Esophagus (tissue), 2 donors: Measurements from ENCODE around the gene CRY1. TPM values are rescaled to one million over a fixed set of nuclear protein-coding genes. Genes with fewer than 3 reads are reported as not detected.
"Not testable (repeated sequence)": the region's sequence is repeated elsewhere in the genome, so short reads cannot be mapped to it uniquely, and the experiment has no call there.

ENCODE experiments used
- H3K27ac ChIP-seq, 2 donors: one replicate each; pipeline ENCODE4 v1.5.1; 2013; ENCODE audit warnings: low read depth in 2 of 2, mild to moderate bottlenecking in 2 of 2, inconsistent platforms in 1 of 2, low read length in 1 of 2, moderate library complexity in 1 of 2
- H3K27me3 ChIP-seq, 2 donors: one replicate each; pipeline ENCODE4 v1.6.1; 2013; ENCODE audit warnings: low read length in 2 of 2, control low read depth in 1 of 2, mild to moderate bottlenecking in 1 of 2; ENCODE audit not compliant: insufficient read depth in 2 of 2, control insufficient read depth in 1 of 2
- H3K36me3 ChIP-seq, 2 donors: one replicate each; pipeline ENCODE4 v1.6.1; 2013; ENCODE audit warnings: low read length in 1 of 2; ENCODE audit not compliant: control insufficient read depth in 2 of 2, insufficient read depth in 2 of 2
- H3K4me1 ChIP-seq, 2 donors: one replicate each; pipeline ENCODE4 v1.6.1; 2013; ENCODE audit warnings: low read length in 1 of 2; ENCODE audit not compliant: control insufficient read depth in 2 of 2, insufficient read depth in 2 of 2
- H3K4me3 ChIP-seq, 2 donors: one replicate each; pipeline ENCODE4 v1.5.1; 2013; ENCODE audit warnings: low read length in 2 of 2, mild to moderate bottlenecking in 2 of 2, low read depth in 1 of 2, moderate library complexity in 1 of 2
- H3K9me3 ChIP-seq, 2 donors: one replicate each; pipeline ENCODE4 v1.6.1; 2013; ENCODE audit warnings: mild to moderate bottlenecking in 2 of 2, low read depth in 1 of 2, low read length in 1 of 2, moderate library complexity in 1 of 2; ENCODE audit not compliant: control insufficient read depth in 2 of 2, insufficient read depth in 1 of 2
- WGBS, 2 donors: extraction: QIAGEN DNeasy Blood & Tissue Kit; methylation state at CpG; one replicate each; pipeline ENCODE4 v1.1.7; 2013; 5-methylcytosine and 5-hydroxymethylcytosine counted together
- polyA plus RNA-seq, 2 donors: library from polyadenylated mRNA; stranded (reverse); fragments of 200-250 nt; gene quantifications; one replicate each; pipeline ENCODE4 v1.2.3, GENCODE V29; 2013
- donor health status: healthy with polysubstance abuse.
- donor health status: Bipolar disorder and iron deficiency.

The CRY1 gene
- polyA plus RNA-seq, 2 donors = 4.1 to 4.8 TPM

DNA sequence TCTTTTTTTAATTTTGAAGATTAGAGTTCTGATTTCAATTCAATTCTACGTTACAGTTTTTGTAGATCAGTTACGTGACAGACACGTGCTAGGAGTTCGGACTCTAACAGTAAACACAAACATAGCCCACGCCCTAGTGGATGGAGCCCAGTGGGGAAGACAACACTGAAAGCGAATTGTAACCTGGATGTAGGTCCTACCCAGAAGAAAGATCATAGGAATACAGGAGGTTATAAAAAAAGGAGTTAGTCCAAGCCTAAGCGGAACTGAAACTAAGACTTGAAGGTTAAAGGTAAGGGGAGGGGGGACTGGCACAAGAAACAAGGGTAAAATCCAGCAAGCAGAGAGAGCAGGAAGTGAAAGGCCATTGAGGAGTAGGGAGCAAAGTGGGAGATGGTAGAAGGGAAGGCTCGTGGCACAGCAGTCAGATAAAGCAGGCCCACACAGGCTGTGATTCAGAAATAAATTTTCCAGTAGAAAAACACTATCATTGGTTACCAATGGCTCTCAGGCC lies 15.7 kb upstream of the CRY1 start:
- H3K9me3 ChIP-seq = no peaks in the 10 kb centered on the region
- no peak overlapping the region for H3K4me3 ChIP-seq
- WGBS, 2 donors = 83 to 87% methylated on average over 8 of the region's 8 CpGs
- H3K4me1 ChIP-seq = no peaks in the 10 kb centered on the region
- no peaks in the 10 kb centered on the region for H3K27me3 ChIP-seq
- H3K36me3 ChIP-seq = no peaks in the 10 kb centered on the region
- no peak overlapping the region for H3K27ac ChIP-seq

DNA sequence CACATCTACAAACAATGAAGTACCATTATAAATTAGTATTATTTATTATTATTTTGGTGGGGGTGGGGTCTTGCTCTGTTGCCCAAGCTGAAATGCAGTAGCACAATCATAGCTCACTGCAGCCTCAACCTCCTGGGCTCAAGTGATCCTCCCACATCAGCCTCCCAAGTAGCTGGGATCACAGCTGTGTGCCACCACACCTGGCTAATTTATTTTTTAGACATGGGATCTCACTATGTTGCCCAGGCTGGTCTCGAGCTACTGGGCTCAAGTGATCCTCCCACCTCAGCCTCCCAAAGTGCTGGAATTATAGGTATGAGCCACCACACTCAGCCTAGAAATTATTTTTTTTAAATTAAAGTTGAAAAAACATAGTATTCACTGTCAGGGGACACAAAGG lies 15.0 kb upstream of the CRY1 start:
- H3K4me3 ChIP-seq, H3K27me3 ChIP-seq, H3K9me3 ChIP-seq, H3K27ac ChIP-seq, H3K4me1 ChIP-seq, H3K36me3 ChIP-seq: not testable (repeated sequence)
- WGBS, 2 donors = 91 to 94% methylated on average over 1 of the region's 1 CpG

DNA sequence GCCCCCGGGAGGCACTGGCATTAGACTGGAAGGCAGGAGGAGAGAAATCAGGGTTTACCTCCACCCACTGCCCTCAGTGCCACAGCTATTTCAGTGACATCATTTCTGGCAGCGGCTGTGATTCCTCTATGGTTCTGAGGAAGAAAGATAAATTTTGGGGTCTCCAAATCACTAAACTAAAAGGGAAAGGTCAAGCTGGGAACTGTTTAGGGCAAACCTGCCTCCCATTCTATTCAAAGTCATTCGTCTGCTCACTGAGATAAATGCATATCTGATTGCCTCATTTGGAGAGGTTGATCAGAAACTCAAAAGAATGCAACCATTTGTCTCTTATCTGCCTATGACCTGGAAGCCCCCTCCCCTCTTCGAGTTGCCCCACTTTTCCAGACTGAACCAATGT lies 14.0 kb upstream of the CRY1 start:
- 64 to 75% methylated on average over 4 of the region's 4 CpGs for WGBS, 2 donors
- Histone ChIP-seq H3K27me3 (no peaks in the 10 kb centered on the region), H3K36me3 (no peaks in the 10 kb centered on the region), H3K27ac (no peak overlapping the region), H3K9me3 (no peaks in the 10 kb centered on the region), H3K4me1 (no peaks in the 10 kb centered on the region), H3K4me3 (no peak overlapping the region)

DNA sequence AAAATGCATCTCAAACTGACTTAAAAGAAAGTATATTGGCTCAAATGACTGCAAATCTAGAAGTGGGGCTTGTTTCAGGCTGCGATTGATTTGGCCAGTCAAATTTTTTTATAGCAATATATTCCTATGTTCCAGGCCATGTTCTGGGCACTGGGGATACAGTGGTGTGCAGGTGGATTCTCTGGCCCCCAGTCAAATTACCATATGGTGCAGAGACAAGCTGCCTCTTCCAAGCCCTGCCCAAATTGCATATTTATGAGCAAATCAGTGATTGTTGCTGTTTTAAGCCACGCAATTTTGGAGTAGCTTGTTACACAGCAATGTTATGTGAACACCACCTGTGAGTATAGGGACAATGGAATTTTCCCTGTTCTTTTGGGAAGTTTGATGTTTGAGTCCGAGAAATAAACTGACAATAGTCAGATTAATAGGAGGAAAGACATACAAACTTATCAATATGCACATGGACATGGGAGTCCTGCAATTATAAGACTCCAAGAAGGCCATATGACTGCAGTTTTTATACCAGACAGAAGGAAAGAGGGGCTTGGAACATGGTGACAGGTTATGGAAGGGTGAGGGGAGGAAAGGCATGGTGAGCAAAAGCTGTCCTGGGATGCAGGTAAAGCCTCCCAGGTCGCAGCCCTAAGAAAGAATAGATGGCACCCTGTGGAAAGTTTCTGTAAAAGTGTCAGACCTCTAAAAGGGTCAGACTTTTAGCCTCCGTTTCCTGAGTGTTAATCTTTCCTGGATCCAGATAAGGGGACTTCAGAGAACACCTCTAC lies 13.1 kb upstream of the CRY1 start:
- H3K27me3 ChIP-seq = no peaks in the 10 kb centered on the region
- 74 to 75% methylated on average over 5 of the region's 5 CpGs for WGBS, 2 donors

DNA sequence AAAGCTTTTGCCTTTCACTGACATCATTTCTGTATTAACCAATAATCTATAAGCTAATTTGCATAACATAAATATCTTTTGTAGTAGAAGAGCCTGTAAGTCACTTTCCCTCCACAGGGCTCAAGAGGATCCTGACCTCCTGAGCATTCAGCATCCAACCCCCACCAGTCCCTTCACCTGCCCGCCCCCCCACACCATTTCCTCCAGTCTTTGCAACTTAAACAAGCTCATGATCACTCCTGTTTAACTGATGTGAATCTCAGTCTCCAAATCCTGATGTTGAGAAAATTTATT lies 12.0 kb upstream of the CRY1 start:
- H3K4me1 ChIP-seq = no peaks in the 10 kb centered on the region
- no peaks in the 10 kb centered on the region for H3K36me3 ChIP-seq
- WGBS, 2 donors = 60 to 68% methylated on average over 1 of the region's 1 CpG
- H3K27ac ChIP-seq = no peak overlapping the region
- no peaks in the 10 kb centered on the region for H3K9me3 ChIP-seq
- no peaks in the 10 kb centered on the region for H3K27me3 ChIP-seq
- H3K4me3 ChIP-seq = no peak overlapping the region

More for the DNA sequence above, 13.1 kb upstream of the CRY1 start:
- Histone ChIP-seq H3K4me3 (no peak overlapping the region), H3K9me3 (no peaks in the 10 kb centered on the region), H3K27ac (no peak overlapping the region), H3K36me3 (no peaks in the 10 kb centered on the region), H3K4me1 (no peaks in the 10 kb centered on the region)

DNA sequence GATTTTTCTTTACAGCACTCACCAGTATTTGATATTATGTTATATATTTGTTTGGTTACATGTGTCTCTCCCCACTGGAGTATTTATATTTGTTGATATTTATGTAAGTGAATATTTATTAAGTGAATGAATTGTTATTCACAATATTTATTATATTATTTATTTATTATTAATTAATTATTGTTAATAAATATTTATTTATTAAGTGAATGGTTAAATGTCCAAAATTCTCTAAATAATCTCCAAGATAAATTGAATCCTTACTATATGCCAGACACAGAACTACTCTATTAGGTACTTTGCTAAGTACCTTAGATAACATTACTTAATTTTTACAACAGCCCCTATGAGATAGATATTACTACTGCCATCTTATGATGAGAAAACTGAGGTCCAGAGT lies 10.2 kb upstream of the CRY1 start:
- Histone ChIP-seq H3K4me3 (no peak overlapping the region), H3K9me3 (no peaks in the 10 kb centered on the region), H3K27ac (no peak overlapping the region), H3K36me3 (no peaks in the 10 kb centered on the region), H3K27me3 (no peaks in the 10 kb centered on the region), H3K4me1 (no peaks in the 10 kb centered on the region)

DNA sequence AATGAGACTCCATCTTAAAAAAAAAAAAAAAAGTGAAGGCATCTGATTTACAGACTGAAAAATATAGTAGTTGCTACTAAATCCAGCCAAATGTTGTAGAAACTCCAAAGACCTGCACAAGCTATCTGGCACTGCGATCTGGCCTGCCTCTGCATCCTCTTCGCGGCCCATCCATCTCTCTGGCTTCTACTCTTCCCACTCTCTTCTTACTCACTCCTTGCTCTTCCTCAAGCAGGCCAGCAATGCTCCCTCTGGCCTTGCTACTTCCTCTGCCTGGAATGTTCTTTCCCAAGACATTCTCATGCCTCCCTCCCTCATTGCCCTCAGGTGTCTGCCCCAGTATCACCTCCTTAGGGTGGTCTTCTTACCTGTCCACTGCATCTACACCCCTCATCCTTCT lies 9.7 kb upstream of the CRY1 start:
- WGBS, 2 donors = 93 to 95% methylated on average over 3 of the region's 3 CpGs
- Histone ChIP-seq H3K36me3 (no peaks in the 10 kb centered on the region), H3K9me3 (no peaks in the 10 kb centered on the region)

DNA sequence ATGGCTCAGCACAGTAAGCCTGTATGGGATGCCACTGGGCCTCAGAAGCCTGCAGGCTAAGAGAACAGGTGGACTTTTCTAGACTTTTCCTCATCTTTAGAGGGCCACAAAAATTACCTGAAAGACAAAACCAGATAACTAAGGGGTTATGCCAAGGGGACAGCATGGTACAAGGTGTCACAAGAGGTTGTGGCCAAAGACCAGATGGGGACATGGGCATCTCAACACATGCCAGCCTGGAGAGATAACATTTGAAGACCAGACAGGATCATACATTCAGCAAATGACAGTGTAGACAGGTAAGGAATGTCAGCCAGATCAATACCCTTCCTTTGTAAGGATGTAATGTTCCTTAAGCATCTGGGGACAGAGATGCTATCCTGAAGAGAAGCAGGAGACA lies 8.9 kb upstream of the CRY1 start:
- H3K36me3 ChIP-seq = no peaks in the 10 kb centered on the region
- H3K27me3 ChIP-seq = no peaks in the 10 kb centered on the region
- no peaks in the 10 kb centered on the region for H3K4me1 ChIP-seq
- H3K27ac ChIP-seq = no peak overlapping the region
- no peaks in the 10 kb centered on the region for H3K9me3 ChIP-seq
- no peak overlapping the region for H3K4me3 ChIP-seq

More for the DNA sequence above, 9.7 kb upstream of the CRY1 start:
- H3K4me3 ChIP-seq = no peak overlapping the region
- no peaks in the 10 kb centered on the region for H3K27me3 ChIP-seq
- H3K4me1 ChIP-seq = no peaks in the 10 kb centered on the region
- no peak overlapping the region for H3K27ac ChIP-seq

DNA sequence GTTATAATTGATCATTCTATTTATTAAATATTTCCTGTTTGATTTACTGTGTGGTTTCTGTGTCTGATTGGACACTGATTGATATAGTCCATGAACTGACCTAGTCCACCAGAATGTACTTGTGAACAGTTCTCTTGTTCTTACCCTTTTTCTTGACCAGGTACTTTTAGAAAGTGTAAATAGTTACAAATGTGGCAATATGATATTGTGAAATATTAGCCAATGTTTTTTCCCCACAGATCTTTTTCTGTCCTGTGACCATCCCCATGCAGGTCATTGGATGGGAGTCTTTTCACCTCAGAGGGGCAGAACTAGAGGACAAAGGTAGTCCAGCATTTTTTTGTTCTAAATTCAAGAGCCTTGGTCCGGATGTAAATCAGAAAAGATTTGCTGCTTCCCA lies 8.3 kb upstream of the CRY1 start:
- Histone ChIP-seq H3K4me1 (no peaks in the 10 kb centered on the region), H3K36me3 (no peaks in the 10 kb centered on the region), H3K9me3 (no peaks in the 10 kb centered on the region), H3K27ac (no peak overlapping the region), H3K27me3 (no peaks in the 10 kb centered on the region), H3K4me3 (no peak overlapping the region)
- 84 to 85% methylated on average over 1 of the region's 1 CpG for WGBS, 2 donors

DNA sequence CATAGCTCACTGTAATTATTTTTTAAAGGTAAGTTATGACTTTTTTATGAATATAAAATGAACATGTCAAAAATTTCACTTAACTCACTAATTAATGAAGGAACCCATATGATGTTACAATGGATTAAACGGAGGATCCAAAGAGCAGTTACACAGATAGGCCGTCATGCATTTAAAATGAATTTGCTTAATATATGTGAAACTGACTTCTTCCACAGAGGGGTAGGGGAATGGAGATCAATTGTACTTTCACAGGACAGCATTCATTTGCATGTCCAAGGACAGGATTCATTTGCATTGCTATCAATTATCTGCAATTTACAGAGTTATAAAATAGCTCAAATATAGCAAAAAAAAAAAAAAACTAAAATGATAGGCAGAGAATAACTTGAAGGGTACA lies 6.6 kb upstream of the CRY1 start:
- Histone ChIP-seq H3K9me3 (no peaks in the 10 kb centered on the region), H3K4me1 (no peaks in the 10 kb centered on the region), H3K36me3 (no peaks in the 10 kb centered on the region), H3K4me3 (no peak overlapping the region), H3K27ac (no peak overlapping the region), H3K27me3 (no peaks in the 10 kb centered on the region)
- WGBS, 2 donors = 85 to 86% methylated on average over 2 of the region's 2 CpGs
